HepG2 (cell line): Measurements from ENCODE around the gene TMEM178A. TPM values are rescaled to one million over a fixed set of nuclear protein-coding genes. Genes with fewer than 3 reads are reported as not detected.
"Not testable (repeated sequence)": the region's sequence is repeated elsewhere in the genome, so short reads cannot be mapped to it uniquely, and the experiment has no call there.

Source experiments
- ATAC-seq: fragments of 200-7000 bp; cut with Tn5 transposase; 3 replicates; pipeline ENCODE4 v1.9.1; 2020; ENCODE audit warnings: mild to moderate bottlenecking, moderate library complexity
- BruUV-seq: library from RNA; stranded (reverse); fragments of 400-500 nt; replicated peaks from 2 replicates; lab custom pipeline; 2021; lab: Mats Ljungman, UMichigan
- CTCF ChIA-PET: fragments of 300-600 bp; formaldehyde crosslinking; extraction: SDS; loops from one replicate; lab custom pipeline; 2021; ENCODE audit warnings: low total read pairs, inconsistent platforms, low intra/inter-chr PET ratio; lab: Yijun Ruan, JAX
- POLR2A ChIA-PET: fragments of 350-600 bp; sonication (Branson Sonifier 250); formaldehyde crosslinking; loops from one replicate; lab custom pipeline; 2020; ENCODE audit warnings: antibody characterized with exemption, inconsistent platforms; lab: Yijun Ruan, JAX
- DNase-seq: peaks from one replicate; pipeline ENCODE4 v3.0.0-alpha.2; 2015; ENCODE audit warnings: low spot score
- FAIRE-seq: peaks from 3 replicates; lab custom pipeline; 2011; peaks lifted over from hg19 to GRCh38; lab: Jason Lieb, UNC
- H2AFZ ChIP-seq: one replicate; pipeline ENCODE4 v1.6.1; 2011; ENCODE audit warnings: low read length, inconsistent platforms
- H3K27ac ChIP-seq: fragments of 300-600 bp; 3 replicates; pipeline ENCODE4 v1.8.0; 2011; ENCODE audit warnings: mixed run types, mild to moderate bottlenecking, mixed read lengths, low read length, inconsistent platforms; ENCODE audit not compliant: insufficient read depth; ENCODE audit errors: extremely low read length
- H3K27me3 ChIP-seq, 2 experiments: fragments of 200-600 bp in 1 of 2; 2 replicates in 1 of 2; 3 replicates in 1 of 2; pipeline versions ENCODE4 v1.6.0 to v1.8.0; 2011; ENCODE audit warnings: low read length in 2 of 2, mild to moderate bottlenecking in 2 of 2, moderate library complexity in 2 of 2, inconsistent platforms in 1 of 2; ENCODE audit not compliant: insufficient read depth in 2 of 2, control insufficient read depth in 1 of 2
- H3K36me3 ChIP-seq, 2 experiments: fragments of 200-600 bp in 1 of 2; replicated peaks in 1 of 2; 2 replicates in 1 of 2; 3 replicates in 1 of 2; pipeline versions ENCODE4 v1.5.1 to v1.8.0; 2011; ENCODE audit warnings: low read length in 2 of 2, inconsistent platforms in 1 of 2; ENCODE audit not compliant: insufficient read depth in 2 of 2, control insufficient read depth in 1 of 2
- H3K4me1 ChIP-seq: 2 replicates; pipeline ENCODE4 v1.5.1; 2012; ENCODE audit warnings: low read length, inconsistent platforms; ENCODE audit not compliant: insufficient read depth
- H3K4me2 ChIP-seq: 2 replicates; pipeline ENCODE4 v1.6.0; 2011; ENCODE audit warnings: low read depth, low read length, inconsistent platforms
- H3K4me3 ChIP-seq, 3 experiments: fragments of 200-600 bp in 1 of 3; sonication (generic), shearing (Covaris generic) in 1 of 3; replicated peaks in 1 of 3; 2 replicates each; pipeline ENCODE4 v1.5.1; 2011 to 2016; ENCODE audit warnings: low read length in 3 of 3, inconsistent platforms in 2 of 3, low read depth in 2 of 3, mild to moderate bottlenecking in 2 of 3, control low read depth in 1 of 3, mixed read lengths in 1 of 3; ENCODE audit not compliant: insufficient read depth in 1 of 3
- H3K79me2 ChIP-seq: one replicate; pipeline ENCODE4 v1.6.1; 2011; ENCODE audit warnings: low read length, inconsistent platforms; ENCODE audit not compliant: insufficient read depth
- H3K9ac ChIP-seq: 2 replicates; pipeline ENCODE4 v1.6.0; 2011; ENCODE audit warnings: mild to moderate bottlenecking, low read depth, low read length, inconsistent platforms; ENCODE audit not compliant: insufficient read depth
- H3K9me3 ChIP-seq: 2 replicates; pipeline ENCODE4 v1.5.1; 2012; ENCODE audit warnings: mild to moderate bottlenecking, low read length
- H4K20me1 ChIP-seq: 2 replicates; pipeline ENCODE4 v1.6.0; 2011; ENCODE audit warnings: inconsistent platforms, mild to moderate bottlenecking, low read length, moderate library complexity; ENCODE audit not compliant: insufficient read depth
- TRIM22 ChIP-seq: fragments of 450-650 bp; IDR thresholded peaks from 2 replicates; pipeline ENCODE4 v1.6.1; 2017
- WGBS: methylation state at CpG from one replicate; pipeline ENCODE4 v1.1.6; 2017; ENCODE audit warnings: low lambda C conversion rate; 5-methylcytosine and 5-hydroxymethylcytosine counted together
- in situ Hi-C: cut with HindIII; loops from 2 replicates; pipeline ENCODE4 v1.10.0; 2017; ENCODE audit warnings: low pct_unique_long_range_greater_than_20kb; ENCODE audit not compliant: extremely low pct_ligation_motif_present
- intact Hi-C: fragments of 100-400 bp; cut with micrococcal nuclease; formaldehyde crosslinking; loops from one replicate; pipeline ENCODE4 v1.10.0; 2022; ENCODE audit not compliant: unreplicated experiment
- polyA plus RNA-seq, 8 experiments: library from polyadenylated mRNA; depleted of rRNA in 3 of 8; stranded (reverse) in 7 of 8; unstranded in 1 of 8; fragments of >200 nt; fragmentation: Illumina TruSeq in 4 of 8; extraction: Trizol in 4 of 8; gene quantifications; 2 replicates each; pipeline versions ENCODE4 v1.2.1 to v1.2.3, GENCODE V29; 2011 to 2016; ENCODE audit warnings: low read depth in 4 of 8, missing spikeins in 1 of 8, mixed read lengths in 1 of 8; ENCODE audit not compliant: insufficient read depth in 1 of 8
- total RNA-seq, 5 experiments: library from RNA; depleted of rRNA; stranded (reverse); fragments of >200 nt; fragmentation: Illumina TruSeq; extraction: Trizol; gene quantifications; 2 replicates each; pipeline ENCODE4 v1.2.3, GENCODE V29; 2016; ENCODE audit warnings: low read depth in 1 of 5

The TMEM178A gene
- total and polyA plus RNA-seq, 2 of the 13 experiments (the other 11 are each of a cell fraction or from before 2014, with no cell fraction given), result 0.38 to 3.3 TPM

GRCh38 chr2:39725401-39725800 lies 59.7 kb downstream of the TMEM178A start:
- no peak for FAIRE-seq
- CTCF ChIA-PET, result no interaction called here
- in situ Hi-C loops, result no loop called here
- no peak for TF ChIP-seq TRIM22
- no peak for DNase-seq
- H4K20me1 ChIP-seq, result no peaks in the 10 kb centered on the region
- H3K79me2 ChIP-seq, result no peaks in the 10 kb centered on the region
- no peak for ATAC-seq
- no TSS peak for BruUV-seq
- peaks cover 0 to 32% of the 10 kb centered on the region in 2 experiments; a peak in 3 of 5 replicates for H3K27me3 ChIP-seq
- POLR2A ChIA-PET, result no interaction called here
- WGBS, result 57% methylated on average over 5 of the region's 5 CpGs
- H3K36me3 ChIP-seq, result no peaks in the 10 kb centered on the region
- H2AFZ ChIP-seq, result no peak overlapping the region
- H3K9ac ChIP-seq, result no peak overlapping the region
- H3K4me3 ChIP-seq, result no peak overlapping the region
- peaks cover 32% of the 10 kb centered on the region; the same call in 1 of the 2 replicates for H3K4me1 ChIP-seq
- H3K27ac ChIP-seq, result no peak overlapping the region
- no peak overlapping the region for H3K4me2 ChIP-seq
- H3K9me3 ChIP-seq, result no peaks in the 10 kb centered on the region
- intact Hi-C loops, result no loop called here

DNA sequence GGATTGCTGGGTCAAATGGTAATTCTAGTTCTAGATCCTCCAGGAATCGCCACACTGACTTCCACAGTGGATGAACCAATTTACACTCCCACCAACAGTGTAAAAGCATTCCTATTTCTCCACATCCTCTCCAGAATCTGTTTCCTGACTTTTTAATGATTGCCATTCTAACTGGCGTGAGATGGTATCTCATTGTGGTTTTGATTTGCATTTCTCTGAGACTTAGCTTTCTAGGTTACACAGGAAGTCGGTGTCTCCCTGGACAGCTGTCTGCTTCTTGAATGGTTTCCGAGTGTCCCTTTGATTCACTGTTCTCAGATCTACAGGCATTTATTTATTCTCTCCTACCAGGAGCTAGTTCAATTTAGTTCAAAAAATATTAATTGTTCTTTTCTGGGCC lies 62.4 kb downstream of the TMEM178A start:
- FAIRE-seq, H3K79me2 ChIP-seq, H4K20me1 ChIP-seq, ATAC-seq, in situ Hi-C loops, H3K9me3 ChIP-seq, BruUV-seq, intact Hi-C loops, H3K27ac ChIP-seq, H2AFZ ChIP-seq, H3K9ac ChIP-seq, H3K4me2 ChIP-seq, H3K36me3 ChIP-seq, H3K4me3 ChIP-seq, POLR2A ChIA-PET, DNase-seq: not testable (repeated sequence)
- 79% methylated on average over 4 of the region's 4 CpGs for WGBS
- CTCF ChIA-PET, result interaction anchor here (2.2 to 3.6 kb wide), 3 partner anchors 133 to 349 kb away, joined by 10 to 23 read pairs (median 15); no protein-coding TSS in a partner anchor
- peaks cover 0 to 11% of the 10 kb centered on the region in 2 experiments; a peak in 3 of 5 replicates for H3K27me3 ChIP-seq
- H3K4me1 ChIP-seq, result peaks cover 32% of the 10 kb centered on the region; the same call in 1 of the 2 replicates
